HCT116 (cell line): ENCODE measurements around the gene SPATS2L. TPM values are rescaled to one million over a fixed set of nuclear protein-coding genes. Genes with fewer than 3 reads are reported as not detected.

Experiments
- ATAC-seq: fragments of 200-7000 bp; cut with Tn5 transposase; 2 replicates; pipeline ENCODE4 v1.9.1; 2020; ENCODE audit warnings: mild to moderate bottlenecking, moderate library complexity
- BruUV-seq: library from RNA; stranded (reverse); fragments of 400-500 nt; replicated peaks from 2 replicates; lab custom pipeline; 2021; lab: Mats Ljungman, UMichigan
- CTCF ChIA-PET: fragments of 300-600 bp; sonication (Branson Sonifier 250); formaldehyde crosslinking; loops from one replicate; lab custom pipeline; 2021; ENCODE audit warnings: antibody characterized with exemption; lab: Charles Lee
- POLR2A ChIA-PET: fragments of 300-600, 350-600 bp; sonication (Branson Sonifier 250); formaldehyde crosslinking; loops from one replicate; lab custom pipeline; 2021; ENCODE audit warnings: antibody characterized with exemption; lab: Charles Lee
- RAD21 ChIA-PET, 2 experiments: fragments of 300-600 bp; sonication (Branson Sonifier 250); formaldehyde crosslinking; loops; one replicate each; lab custom pipeline; 2023; ENCODE audit warnings: low total read pairs in 2 of 2; ENCODE audit not compliant: uncharacterized antibody in 2 of 2, unreplicated experiment in 2 of 2, low non-redundant PET in 1 of 2; lab: Charles Lee
- DNase-seq: peaks from one replicate; pipeline ENCODE4 v3.0.0-alpha.2; 2010; ENCODE audit warnings: low read depth, low spot score
- H2AFZ ChIP-seq: fragments of 200-600 bp; shearing (Covaris generic), sonication (generic); 2 replicates; pipeline ENCODE4 v1.6.1; 2017; ENCODE audit warnings: low read depth, mixed run types, mixed read lengths, antibody characterized with exemption, low read length; ENCODE audit not compliant: poor library complexity, severe bottlenecking
- H3K27ac ChIP-seq: 2 replicates; pipeline ENCODE4 v1.5.1; 2012; ENCODE audit warnings: low read depth, low read length
- H3K27me3 ChIP-seq: fragments of 200-600 bp; sonication (generic); 2 replicates; pipeline ENCODE4 v1.6.1; 2016; ENCODE audit warnings: mixed run types, low read length, mixed read lengths; ENCODE audit not compliant: insufficient read depth
- H3K36me3 ChIP-seq, 2 experiments: fragments of 200-500 bp in 1 of 2; fragments of 200-600 bp in 1 of 2; sonication (Bioruptor generic) in 1 of 2; sonication (generic) in 1 of 2; 2 replicates each; pipeline versions ENCODE4 v1.5.1 to v1.6.1; 2014 to 2016; ENCODE audit warnings: low read length in 2 of 2, inconsistent platforms in 1 of 2, mixed read lengths in 1 of 2, mixed run types in 1 of 2; ENCODE audit not compliant: insufficient read depth in 2 of 2, control insufficient read depth in 1 of 2
- H3K4me1 ChIP-seq, 2 experiments: fragments of 200-600 bp in 1 of 2; sonication (generic) in 1 of 2; 2 replicates each; pipeline versions ENCODE4 v1.5.1 to v1.6.1; 2012 to 2017; ENCODE audit warnings: low read length in 2 of 2, inconsistent platforms in 1 of 2, mild to moderate bottlenecking in 1 of 2, mixed read lengths in 1 of 2, mixed run types in 1 of 2, moderate library complexity in 1 of 2; ENCODE audit not compliant: insufficient read depth in 2 of 2, control insufficient read depth in 1 of 2
- H3K4me2 ChIP-seq: fragments of 200-600 bp; sonication (generic); 2 replicates; pipeline ENCODE4 v1.6.1; 2017; ENCODE audit warnings: mixed run types, low read length, mixed read lengths
- H3K4me3 ChIP-seq, 2 experiments: fragments of 200-600 bp in 1 of 2; sonication (generic) in 1 of 2; replicated peaks in 1 of 2; 2 replicates each; pipeline ENCODE4 v1.5.1; 2011 to 2016; ENCODE audit warnings: low read length in 2 of 2, control low read depth in 1 of 2, low read depth in 1 of 2, mild to moderate bottlenecking in 1 of 2, mixed read lengths in 1 of 2, mixed run types in 1 of 2
- H3K79me2 ChIP-seq: fragments of 200-600 bp; sonication (generic); 2 replicates; pipeline ENCODE4 v1.6.1; 2017; ENCODE audit warnings: mild to moderate bottlenecking, mixed run types, low read length, moderate library complexity, mixed read lengths; ENCODE audit not compliant: insufficient read depth
- H3K9ac ChIP-seq: fragments of 200-600 bp; sonication (generic); 2 replicates; pipeline ENCODE4 v1.6.1; 2016; ENCODE audit warnings: low read length, mixed read lengths
- H3K9me2 ChIP-seq: fragments of 200-600 bp; sonication (generic), shearing (Covaris generic); 2 replicates; pipeline ENCODE4 v1.6.1; 2017; ENCODE audit warnings: mixed run types, mild to moderate bottlenecking, moderate library complexity; ENCODE audit not compliant: insufficient read depth
- H3K9me3 ChIP-seq, 2 experiments: fragments of 200-500 bp in 1 of 2; fragments of 200-600 bp in 1 of 2; sonication (Bioruptor generic) in 1 of 2; sonication (generic) in 1 of 2; 2 replicates each; pipeline ENCODE4 v1.6.1; 2014 to 2017; ENCODE audit warnings: low read length in 2 of 2, mixed read lengths in 2 of 2, inconsistent platforms in 1 of 2, low read depth in 1 of 2, mild to moderate bottlenecking in 1 of 2, mixed run types in 1 of 2, moderate library complexity in 1 of 2; ENCODE audit not compliant: control insufficient read depth in 1 of 2, insufficient read depth in 1 of 2
- H4K20me1 ChIP-seq: fragments of 200-600 bp; sonication (generic), shearing (Covaris generic); 2 replicates; pipeline ENCODE4 v1.6.1; 2017; ENCODE audit warnings: mixed run types, mild to moderate bottlenecking, moderate library complexity; ENCODE audit not compliant: insufficient read depth
- CEBPB ChIP-seq: IDR thresholded peaks from 2 replicates; pipeline ENCODE4 v1.6.1; 2012; ENCODE audit warnings: low read depth
- EGR1 ChIP-seq: IDR thresholded peaks from 2 replicates; pipeline ENCODE4 v1.6.1; 2012; ENCODE audit warnings: low read depth
- EZH2 ChIP-seq: fragments of 200-600 bp; sonication (generic); IDR thresholded peaks from 2 replicates; pipeline ENCODE4 v1.6.1; 2017; ENCODE audit warnings: antibody characterized with exemption, mixed run types
- FOSL1 ChIP-seq: IDR thresholded peaks from 2 replicates; pipeline ENCODE4 v1.6.1; 2012; ENCODE audit warnings: low read depth
- JUND ChIP-seq: IDR thresholded peaks from 2 replicates; pipeline ENCODE4 v1.6.1; 2012
- MAX ChIP-seq: IDR thresholded peaks from 2 replicates; pipeline ENCODE4 v1.6.1; 2012
- POLR2AphosphoS5 ChIP-seq: IDR thresholded peaks from 2 replicates; pipeline ENCODE4 v1.6.1; 2011; ENCODE audit warnings: mild to moderate bottlenecking, low read depth, low read length, moderate library complexity
- RAD21 ChIP-seq: IDR thresholded peaks from 2 replicates; pipeline ENCODE4 v1.6.1; 2012; ENCODE audit warnings: low read depth, mild to moderate bottlenecking
- REST ChIP-seq: IDR thresholded peaks from 2 replicates; pipeline ENCODE4 v1.6.1; 2012; ENCODE audit warnings: low read depth
- SRF ChIP-seq: IDR thresholded peaks from 2 replicates; pipeline ENCODE4 v1.6.1; 2012; ENCODE audit warnings: low read depth
- ZBTB33 ChIP-seq: IDR thresholded peaks from 2 replicates; pipeline ENCODE4 v1.6.1; 2011; ENCODE audit warnings: mild to moderate bottlenecking, low read length, moderate library complexity; ENCODE audit not compliant: insufficient replicate concordance; ENCODE audit errors: extremely low read depth
- ZNF274 ChIP-seq: fragments of 200-500 bp; sonication (Bioruptor generic); IDR thresholded peaks from 2 replicates; pipeline ENCODE4 v1.6.1; 2014; ENCODE audit warnings: mild to moderate bottlenecking, low read depth, low read length, inconsistent platforms
- intact Hi-C: fragments of 100-400 bp; cut with micrococcal nuclease; formaldehyde crosslinking; loops from 2 replicates; pipeline ENCODE4 v1.10.0; 2022
- total RNA-seq: library from RNA; stranded (reverse); gene quantifications from one replicate; pipeline ENCODE4 v1.2.1, GENCODE V29; 2021; ENCODE audit not compliant: unreplicated experiment

The SPATS2L gene
- total RNA-seq, 1 experiment from 2014 or later, result 87.1 TPM

- H3K27me3 ChIP-seq, result no peaks in the 10 kb centered on the region
- H2AFZ ChIP-seq, result no peak overlapping the region
- no peak overlapping the region for H3K4me3 ChIP-seq
- peaks cover 0 to 20% of the 10 kb centered on the region in 2 experiments; a peak in 2 of 4 replicates for H3K36me3 ChIP-seq
- ChIA-PET CTCF (no interaction called here), POLR2A (no interaction called here), RAD21 (no interaction called here)
- TF ChIP-seq EGR1, result no peak
- no peak for TF ChIP-seq ZBTB33
- no peak for TF ChIP-seq EZH2
- TF ChIP-seq FOSL1, result no peak
- no peak for TF ChIP-seq POLR2AphosphoS5
- TF ChIP-seq SRF, result no peak
- TF ChIP-seq CEBPB, result no peak
- TF ChIP-seq REST, result no peak
- no peak for TF ChIP-seq RAD21
- no peak for TF ChIP-seq JUND
- TF ChIP-seq ZNF274, result no peak
- no peak for TF ChIP-seq MAX
- DNase-seq (no peak), ATAC-seq (no peak)
- H4K20me1 ChIP-seq, result no peaks in the 10 kb centered on the region
- intact Hi-C loops, result no loop called here
- no peak overlapping the region for H3K27ac ChIP-seq
- no peak overlapping the region for H3K9ac ChIP-seq
- no peaks in the 10 kb centered on the region for H3K79me2 ChIP-seq
- no peaks in the 10 kb centered on the region for H3K9me3 ChIP-seq
- no peaks in the 10 kb centered on the region for H3K9me2 ChIP-seq
- H3K4me1 ChIP-seq, result no peaks in the 10 kb centered on the region
- no TSS peak for BruUV-seq
- H3K4me2 ChIP-seq, result no peak overlapping the region
These were observed 133.5 kb downstream of the SPATS2L start for GRCh38 chr2:200439981-200440380.
